Neural cell (in vitro differentiated cells): ENCODE results near the gene SLC28A3. TPM values are rescaled to one million over a fixed set of nuclear protein-coding genes. Genes with fewer than 3 reads are reported as not detected.

Experiments
- H2AFZ ChIP-seq: fragments of 200-600, 300-800 bp; sonication (generic), shearing (Covaris generic); 2 replicates; pipeline ENCODE4 v1.6.0; 2014; ENCODE audit warnings: low read depth, mild to moderate bottlenecking, antibody characterized with exemption, low read length, moderate library complexity
- H3F3A ChIP-seq: fragments of 200-600 bp; shearing (Covaris generic); 2 replicates; pipeline ENCODE4 v1.6.1; 2016; ENCODE audit warnings: mild to moderate bottlenecking, moderate library complexity, mixed read lengths, antibody characterized with exemption, low read length; ENCODE audit not compliant: insufficient read depth, poor library complexity, severe bottlenecking
- H3K27ac ChIP-seq: fragments of 200-600, 300-800 bp; sonication (generic), shearing (Covaris generic); 2 replicates; pipeline ENCODE4 v1.5.1; 2014; ENCODE audit warnings: mild to moderate bottlenecking, low read length, moderate library complexity
- H3K27me3 ChIP-seq: fragments of 300-800, 200-600 bp; sonication (generic), shearing (Covaris generic); 2 replicates; pipeline ENCODE4 v1.6.0; 2014; ENCODE audit warnings: mild to moderate bottlenecking, low read depth, low read length, moderate library complexity; ENCODE audit not compliant: insufficient read depth
- H3K36me3 ChIP-seq: fragments of 300-800, 200-600 bp; sonication (generic), shearing (Covaris generic); 2 replicates; pipeline ENCODE4 v1.5.1; 2014; ENCODE audit warnings: mild to moderate bottlenecking, antibody characterized with exemption, low read length, moderate library complexity; ENCODE audit not compliant: insufficient read depth
- H3K4me2 ChIP-seq: fragments of 300-800, 200-600 bp; sonication (generic), shearing (Covaris generic); 2 replicates; pipeline ENCODE4 v1.6.0; 2014; ENCODE audit warnings: mild to moderate bottlenecking, low read length
- H3K4me3 ChIP-seq: fragments of 300-800, 200-600 bp; sonication (generic), shearing (Covaris generic); 2 replicates; pipeline ENCODE4 v1.5.1; 2014; ENCODE audit warnings: mild to moderate bottlenecking, low read length, moderate library complexity
- H3K79me2 ChIP-seq: fragments of 200-600 bp; shearing (Covaris generic); replicated peaks from 2 replicates; pipeline ENCODE4 v1.6.0; 2014; ENCODE audit warnings: mild to moderate bottlenecking, low read length, moderate library complexity; ENCODE audit not compliant: insufficient read depth
- H3K9ac ChIP-seq: fragments of 300-800, 200-600 bp; sonication (generic), shearing (Covaris generic); 2 replicates; pipeline ENCODE4 v1.6.1; 2016; ENCODE audit warnings: mild to moderate bottlenecking, low read length, mixed read lengths
- H3K9me2 ChIP-seq: fragments of 200-600 bp; shearing (Covaris generic); 2 replicates; pipeline ENCODE4 v1.6.1; 2016; ENCODE audit warnings: mild to moderate bottlenecking, low read length, mixed read lengths; ENCODE audit not compliant: insufficient read depth
- H3K9me3 ChIP-seq: fragments of 200-600, 300-800 bp; sonication (generic), shearing (Covaris generic); 2 replicates; pipeline ENCODE4 v1.6.1; 2016; ENCODE audit warnings: mild to moderate bottlenecking, mixed run types, low read length, moderate library complexity, mixed read lengths
- H4K20me1 ChIP-seq: fragments of 200-600 bp; shearing (Covaris generic); 2 replicates; pipeline ENCODE4 v1.6.1; 2016; ENCODE audit warnings: mild to moderate bottlenecking, mixed run types; ENCODE audit not compliant: insufficient read depth
- CTCF ChIP-seq: fragments of 450-650 bp; IDR thresholded peaks from 2 replicates; pipeline ENCODE4 v1.5.1; 2014; ENCODE audit warnings: antibody characterized with exemption, mild to moderate bottlenecking, moderate library complexity; ENCODE audit not compliant: poor library complexity, severe bottlenecking
- EP300 ChIP-seq: fragments of 450-650 bp; conservative IDR thresholded peaks from 2 replicates; pipeline ENCODE4 v1.6.1; 2014; ENCODE audit warnings: antibody characterized with exemption, mild to moderate bottlenecking, moderate library complexity; ENCODE audit not compliant: poor library complexity, severe bottlenecking
- EZH2 ChIP-seq: fragments of 200-600, 300-800 bp; shearing (Covaris generic), sonication (generic); IDR thresholded peaks from 2 replicates; pipeline ENCODE4 v1.6.1; 2014; ENCODE audit warnings: antibody characterized with exemption, low read length, borderline replicate concordance, mild to moderate bottlenecking; ENCODE audit not compliant: insufficient read depth, poor library complexity, severe bottlenecking
- MXI1 ChIP-seq: fragments of 450-650 bp; conservative IDR thresholded peaks from 2 replicates; pipeline ENCODE4 v1.6.1; 2014; ENCODE audit warnings: antibody characterized with exemption, mild to moderate bottlenecking; ENCODE audit not compliant: poor library complexity, severe bottlenecking
- POLR2AphosphoS5 ChIP-seq: IDR thresholded peaks from 2 replicates; pipeline ENCODE4 v1.6.1; 2012
- RAD21 ChIP-seq: fragments of 450-650 bp; conservative IDR thresholded peaks from 2 replicates; pipeline ENCODE4 v1.6.1; 2014; ENCODE audit warnings: antibody characterized with exemption, mild to moderate bottlenecking, moderate library complexity
- REST ChIP-seq: IDR thresholded peaks from 2 replicates; pipeline ENCODE4 v1.6.1; 2012; ENCODE audit warnings: borderline replicate concordance
- SMC3 ChIP-seq: fragments of 450-650 bp; conservative IDR thresholded peaks from 2 replicates; pipeline ENCODE4 v1.6.1; 2014; ENCODE audit warnings: antibody characterized with exemption, mild to moderate bottlenecking, moderate library complexity; ENCODE audit not compliant: poor library complexity
- TAF1 ChIP-seq: IDR thresholded peaks from 2 replicates; pipeline ENCODE4 v1.6.1; 2012; ENCODE audit warnings: low read depth
- polyA plus RNA-seq: library from polyadenylated mRNA; depleted of rRNA; stranded (reverse); fragments of >200 nt; gene quantifications from 2 replicates; pipeline ENCODE4 v1.2.3, GENCODE V29; 2014

Gene SLC28A3
- polyA plus RNA-seq, 1 donor from 2014 or later = not detected

GRCh38 chr9:84327184-84327583 is 13.4 kb downstream of the SLC28A3 start:
- Histone ChIP-seq H3K4me3 (no peak overlapping the region), H3K4me2 (no peak overlapping the region), H3K79me2 (no peaks in the 10 kb centered on the region), H3K9me3 (no peaks in the 10 kb centered on the region), H3K9ac (no peak overlapping the region), H3K9me2 (no peaks in the 10 kb centered on the region), H3K27me3 (no peaks in the 10 kb centered on the region), H3K36me3 (no peaks in the 10 kb centered on the region), H3F3A (no peaks in the 10 kb centered on the region), H2AFZ (no peak overlapping the region), H3K27ac (no peak overlapping the region), H4K20me1 (no peaks in the 10 kb centered on the region)
- TF ChIP-seq CTCF (no peak), SMC3 (no peak), EZH2 (no peak), MXI1 (no peak), TAF1 (no peak)

GRCh38 chr9:84325347-84325973 is 15.1 kb downstream of the SLC28A3 start:
- H3K9me2 ChIP-seq = no peaks in the 10 kb centered on the region
- H3K9ac ChIP-seq = no peak overlapping the region
- no peaks in the 10 kb centered on the region for H3F3A ChIP-seq
- no peak overlapping the region for H3K4me2 ChIP-seq
- H2AFZ ChIP-seq = no peak overlapping the region
- no peak overlapping the region for H3K4me3 ChIP-seq
- no peak for TF ChIP-seq MXI1
- no peaks in the 10 kb centered on the region for H4K20me1 ChIP-seq
- no peak overlapping the region for H3K27ac ChIP-seq
- H3K79me2 ChIP-seq = no peaks in the 10 kb centered on the region
- H3K27me3 ChIP-seq = no peaks in the 10 kb centered on the region
- H3K36me3 ChIP-seq = no peaks in the 10 kb centered on the region
- no peaks in the 10 kb centered on the region for H3K9me3 ChIP-seq

GRCh38 chr9:84324811-84325210 is 15.7 kb downstream of the SLC28A3 start:
- Histone ChIP-seq H3K27ac (no peak overlapping the region), H3K79me2 (no peaks in the 10 kb centered on the region), H3K9me3 (no peaks in the 10 kb centered on the region), H3K9ac (no peak overlapping the region), H3K36me3 (no peaks in the 10 kb centered on the region), H3K27me3 (no peaks in the 10 kb centered on the region), H3K4me3 (no peak overlapping the region), H2AFZ (no peak overlapping the region), H3K9me2 (no peaks in the 10 kb centered on the region), H3K4me2 (no peak overlapping the region), H4K20me1 (no peaks in the 10 kb centered on the region), H3F3A (no peaks in the 10 kb centered on the region)
- TF ChIP-seq SMC3 (no peak), CTCF (no peak), TAF1 (no peak), EP300 (no peak), REST (no peak), POLR2AphosphoS5 (no peak), RAD21 (no peak), MXI1 (no peak), EZH2 (no peak)
